GM19023 (cell line): Measurements from ENCODE around the gene HGF.
"Not testable (repeated sequence)": the region's sequence is repeated elsewhere in the genome, so short reads cannot be mapped to it uniquely, and the experiment has no call there.

Experiments used
- ATAC-seq: cut with Tn5 transposase; IDR thresholded peaks from one replicate; pipeline ENCODE4 v1.9.1; 2021; ENCODE audit warnings: mild to moderate bottlenecking, moderate library complexity; ENCODE audit not compliant: unreplicated experiment

HGF gene

GRCh38 chr7:81769891-81770727 lies at the start of gene HGF:
TSS of gene HGF (minus strand) at chr7:81770047. CDS start at chr7:81769971, 76 bp downstream.
- ATAC-seq = no peak

GRCh38 chr7:81816312-81816711 lies 46.5 kb upstream of the HGF start:
- no peak for ATAC-seq

GRCh38 chr7:81812866-81813476 lies 43.1 kb upstream of the HGF start:
- peak; percentile 82 for ATAC-seq

- ATAC-seq = peak; percentile 46
Measured at GRCh38 chr7:81811956-81812865, 42.4 kb upstream of the HGF start.

- no peak for ATAC-seq
Measured at GRCh38 chr7:81810476-81811155, 40.8 kb upstream of the HGF start.

- ATAC-seq = not testable (repeated sequence)
Measured at GRCh38 chr7:81808310-81808709, 38.5 kb upstream of the HGF start.

GRCh38 chr7:81803267-81803666 lies 33.4 kb upstream of the HGF start:
- no peak for ATAC-seq

GRCh38 chr7:81802251-81802650 lies 32.4 kb upstream of the HGF start:
- no peak for ATAC-seq

- ATAC-seq = no peak
Measured at GRCh38 chr7:81801532-81801931, 31.7 kb upstream of the HGF start.

GRCh38 chr7:81791568-81792518 lies 22.0 kb upstream of the HGF start:
- ATAC-seq = no peak

GRCh38 chr7:81790686-81791085 lies 20.8 kb upstream of the HGF start:
- ATAC-seq = no peak

GRCh38 chr7:81790120-81790500 lies 20.3 kb upstream of the HGF start:
- ATAC-seq = no peak

GRCh38 chr7:81789406-81790119 lies 19.7 kb upstream of the HGF start:
- ATAC-seq = no peak

GRCh38 chr7:81788246-81788645 lies 18.4 kb upstream of the HGF start:
- no peak for ATAC-seq

- no peak for ATAC-seq
Measured at GRCh38 chr7:81783818-81784217, 14.0 kb upstream of the HGF start.

GRCh38 chr7:81780914-81781693 lies 11.3 kb upstream of the HGF start:
- ATAC-seq = no peak

GRCh38 chr7:81779706-81780105 lies 9.9 kb upstream of the HGF start:
- ATAC-seq = no peak

GRCh38 chr7:81777697-81778096 lies 7.8 kb upstream of the HGF start:
- ATAC-seq = no peak
